SJSA1 (cell line): ENCODE data around the gene KAT2B. TPM values are rescaled to one million over a fixed set of nuclear protein-coding genes. Genes with fewer than 3 reads are reported as not detected.
A peak's percentile ranks its signal among the peaks of the same experiment; 100 is the strongest.
"Not testable (repeated sequence)": the region's sequence is repeated elsewhere in the genome, so short reads cannot be mapped to it uniquely, and the experiment has no call there.

Experiments
- DNase-seq, 2 experiments: peaks; one replicate each; pipeline ENCODE4 v3.0.0-alpha.2; 2015 to 2020; ENCODE audit warnings: low spot score in 2 of 2, low read depth in 1 of 2
- H3K27ac ChIP-seq: fragments of 250-450 bp; sonication (Bioruptor Pico); 2 replicates; pipeline ENCODE4 v1.5.1; 2020; ENCODE audit warnings: mild to moderate bottlenecking, moderate library complexity
- H3K27me3 ChIP-seq: fragments of 250-450 bp; sonication (Bioruptor Pico); replicated peaks from 2 replicates; pipeline ENCODE4 v1.5.1; 2020; ENCODE audit warnings: mild to moderate bottlenecking, moderate library complexity
- H3K36me3 ChIP-seq: fragments of 250-450 bp; sonication (Bioruptor Pico); 2 replicates; pipeline ENCODE4 v1.5.1; 2020; ENCODE audit warnings: mild to moderate bottlenecking
- H3K4me1 ChIP-seq: fragments of 250-450 bp; sonication (Bioruptor Pico); replicated peaks from 2 replicates; pipeline ENCODE4 v1.6.1; 2021; ENCODE audit warnings: mild to moderate bottlenecking
- H3K4me3 ChIP-seq: fragments of 250-450 bp; sonication (Bioruptor Pico); 2 replicates; pipeline ENCODE4 v1.5.1; 2020; ENCODE audit warnings: mild to moderate bottlenecking
- H3K9me3 ChIP-seq: fragments of 250-450 bp; sonication (Bioruptor Pico); replicated peaks from 2 replicates; pipeline ENCODE4 v1.5.1; 2020; ENCODE audit warnings: mild to moderate bottlenecking
- total RNA-seq: library from RNA; depleted of rRNA; stranded (reverse); fragments of >200 nt; shearing (Covaris generic); gene quantifications from 2 replicates; pipeline ENCODE4 v1.2.3, GENCODE V29; 2014; rRNA removed

The KAT2B gene
- 8.0 and 11.2 TPM in 2 replicates for total RNA-seq

- Histone ChIP-seq H3K4me1 (peaks cover 9% of the 10 kb centered on the region), H3K4me3 (peak within 1 kb of the TSS; percentile 82), H3K27ac (peak within 1 kb of the TSS; percentile 58; the same call in 1 of the 2 replicates), H3K36me3 (no peaks in the 10 kb centered on the region), H3K27me3 (no peaks in the 10 kb centered on the region), H3K9me3 (no peaks in the 10 kb centered on the region)
- DNase-seq, result peak; percentile 63 to 72
Measured at GRCh38 chr3:20039765-20040547, at the start of gene KAT2B. Gene KAT2B (plus strand): TSS chr3:20040446. CDS start chr3:20040478, 32 bp downstream.

- Histone ChIP-seq H3K36me3 (no peaks in the 10 kb centered on the region), H3K4me3 (no peak overlapping the region), H3K27me3 (no peaks in the 10 kb centered on the region), H3K27ac (no peak overlapping the region), H3K9me3 (no peaks in the 10 kb centered on the region), H3K4me1 (no peaks in the 10 kb centered on the region)
- DNase-seq, result no peak
Measured at GRCh38 chr3:19994796-19995195, 45.5 kb upstream of the KAT2B start.

DNA sequence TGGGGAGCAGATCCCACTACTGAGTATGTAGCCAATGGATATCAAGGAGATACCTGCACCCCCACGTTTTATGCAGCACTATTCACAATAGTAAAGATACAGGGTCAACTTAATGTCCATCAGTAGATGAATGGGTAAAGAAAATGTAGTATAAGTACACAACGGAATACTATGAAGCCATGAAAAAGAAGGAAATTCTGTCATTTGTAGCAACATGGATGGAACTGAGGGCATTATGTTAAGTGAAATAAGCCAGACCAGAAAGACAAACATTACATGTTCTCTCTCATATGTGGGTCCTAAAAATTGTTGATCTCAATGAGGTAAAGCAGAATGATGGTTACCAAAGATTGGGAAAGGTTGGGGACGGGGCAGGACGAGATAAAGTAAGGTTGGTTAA, 42.7 kb upstream of the KAT2B start:
- no peaks in the 10 kb centered on the region for H3K36me3 ChIP-seq
- no peak overlapping the region for H3K27ac ChIP-seq
- H3K9me3 ChIP-seq, result no peaks in the 10 kb centered on the region
- no peak for DNase-seq
- H3K4me1 ChIP-seq, result no peaks in the 10 kb centered on the region
- H3K27me3 ChIP-seq, result no peaks in the 10 kb centered on the region
- no peak overlapping the region for H3K4me3 ChIP-seq

DNA sequence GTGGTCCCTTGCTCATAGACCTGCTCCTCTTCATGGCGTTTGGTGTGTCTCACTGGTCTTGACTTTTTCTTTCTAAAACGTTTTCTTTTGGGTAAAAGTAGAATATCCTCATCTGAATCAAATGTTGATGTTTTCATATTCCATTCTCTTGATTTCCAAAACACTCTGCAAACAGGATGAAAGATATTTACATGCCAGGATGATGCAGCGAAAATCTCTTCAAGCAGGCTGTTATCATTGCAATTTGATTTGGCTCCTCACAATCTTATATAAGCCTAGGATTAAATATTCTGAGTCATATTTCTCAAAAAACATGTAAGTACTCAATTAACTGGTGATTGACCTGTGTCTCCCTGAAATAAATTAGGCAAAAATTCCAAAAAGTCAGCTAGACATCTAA, 38.3 kb upstream of the KAT2B start:
- H3K27ac ChIP-seq, result no peak overlapping the region

GRCh38 chr3:20007960-20008359, 32.3 kb upstream of the KAT2B start:
- H3K27ac ChIP-seq, result no peak overlapping the region
- no peaks in the 10 kb centered on the region for H3K27me3 ChIP-seq
- DNase-seq, result no peak
- no peaks in the 10 kb centered on the region for H3K9me3 ChIP-seq
- H3K4me1 ChIP-seq, result no peaks in the 10 kb centered on the region
- no peak overlapping the region for H3K4me3 ChIP-seq
- no peaks in the 10 kb centered on the region for H3K36me3 ChIP-seq

More for the DNA sequence above, 38.3 kb upstream of the KAT2B start:
- Histone ChIP-seq H3K27me3 (no peaks in the 10 kb centered on the region), H3K36me3 (no peaks in the 10 kb centered on the region), H3K4me1 (no peaks in the 10 kb centered on the region), H3K9me3 (no peaks in the 10 kb centered on the region), H3K4me3 (no peak overlapping the region)
- no peak for DNase-seq

GRCh38 chr3:20008646-20009045, 31.6 kb upstream of the KAT2B start:
- H3K4me3 ChIP-seq, result no peak overlapping the region
- no peak overlapping the region for H3K27ac ChIP-seq
- H3K9me3 ChIP-seq, result no peaks in the 10 kb centered on the region
- no peak for DNase-seq
- H3K36me3 ChIP-seq, result no peaks in the 10 kb centered on the region
- no peaks in the 10 kb centered on the region for H3K27me3 ChIP-seq
- no peaks in the 10 kb centered on the region for H3K4me1 ChIP-seq

GRCh38 chr3:20012164-20012563, 28.1 kb upstream of the KAT2B start, which contains the start of gene PP2D1:
Gene PP2D1 (minus strand): TSS chr3:20012264. CDS start chr3:20012072, 192 bp downstream.
- Histone ChIP-seq H3K27ac (no peak within 1 kb of the TSS), H3K4me1 (no peaks in the 10 kb centered on the region), H3K9me3 (no peaks in the 10 kb centered on the region), H3K36me3 (no peaks in the 10 kb centered on the region), H3K27me3 (no peaks in the 10 kb centered on the region), H3K4me3 (no peak within 1 kb of the TSS)
- no peak for DNase-seq

DNA sequence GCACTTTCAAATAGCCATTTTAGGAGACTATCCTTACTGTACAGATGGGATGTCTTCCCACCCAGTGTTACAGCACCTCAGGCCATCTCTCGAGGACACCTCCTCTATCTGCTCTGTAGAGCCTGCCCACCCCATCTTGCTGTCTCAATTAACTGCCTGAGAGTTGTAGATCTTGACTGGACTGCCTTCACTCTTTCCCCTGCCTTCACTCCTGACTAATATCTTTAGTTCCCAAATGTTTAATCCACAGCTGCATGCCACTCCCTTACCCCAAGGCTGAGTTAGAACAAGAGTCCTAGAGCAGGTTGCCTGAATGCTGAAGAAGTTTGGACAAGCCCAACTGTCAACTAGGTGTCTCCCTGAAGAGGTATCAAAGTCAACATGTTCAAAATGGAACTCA, 26.9 kb upstream of the KAT2B start:
- Histone ChIP-seq H3K27me3 (no peaks in the 10 kb centered on the region), H3K4me1 (no peaks in the 10 kb centered on the region), H3K4me3 (no peak overlapping the region), H3K27ac (no peak overlapping the region), H3K36me3 (no peaks in the 10 kb centered on the region), H3K9me3 (no peaks in the 10 kb centered on the region)
- no peak for DNase-seq

DNA sequence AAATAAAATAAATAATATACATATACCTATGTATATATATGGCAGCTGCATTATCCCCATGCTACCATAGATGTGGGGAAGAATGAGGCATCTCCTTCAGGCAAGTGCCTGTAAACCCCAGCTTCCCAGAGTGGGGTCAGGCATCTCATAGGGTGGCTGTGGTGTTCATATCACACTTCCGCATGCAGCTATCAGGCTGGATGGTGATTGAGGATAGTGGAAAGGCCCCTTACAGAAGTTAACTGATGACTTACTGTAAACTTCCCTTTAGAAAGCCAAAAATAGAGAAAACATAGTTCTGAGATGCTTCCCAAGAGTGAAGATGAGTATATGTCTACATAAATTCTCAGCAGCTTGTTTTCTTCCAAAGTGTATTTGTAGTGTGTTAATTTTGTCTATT, 24.7 kb upstream of the KAT2B start:
- H3K36me3 ChIP-seq, result no peaks in the 10 kb centered on the region
- no peak for DNase-seq
- H3K4me1 ChIP-seq, result no peaks in the 10 kb centered on the region
- no peaks in the 10 kb centered on the region for H3K9me3 ChIP-seq
- H3K27me3 ChIP-seq, result no peaks in the 10 kb centered on the region
- no peak overlapping the region for H3K27ac ChIP-seq
- no peak overlapping the region for H3K4me3 ChIP-seq

DNA sequence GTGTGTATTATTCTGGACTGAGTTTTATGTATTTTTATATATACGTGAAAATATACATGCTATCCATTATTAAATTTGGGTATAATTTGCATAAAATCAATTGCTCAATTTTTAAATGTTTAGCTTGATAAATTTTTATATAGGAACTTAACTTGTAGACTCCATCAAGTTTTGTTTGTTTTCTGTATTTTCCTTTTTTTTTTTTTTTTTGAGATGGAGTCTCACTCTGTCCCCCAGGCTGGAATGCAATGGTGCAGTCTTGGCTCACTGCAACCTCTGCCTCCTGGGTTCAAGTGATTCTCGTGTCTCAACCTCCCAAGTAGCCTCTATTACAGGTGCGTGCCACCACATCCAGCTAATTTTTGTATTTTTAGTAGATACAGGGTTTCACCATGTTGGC, 24.2 kb upstream of the KAT2B start:
- DNase-seq, H3K27ac ChIP-seq, H3K9me3 ChIP-seq, H3K4me1 ChIP-seq, H3K27me3 ChIP-seq, H3K36me3 ChIP-seq, H3K4me3 ChIP-seq: not testable (repeated sequence)

GRCh38 chr3:20022954-20023622, 17.2 kb upstream of the KAT2B start:
- no peak for DNase-seq
- no peak overlapping the region for H3K27ac ChIP-seq

GRCh38 chr3:20023623-20024405, 16.4 kb upstream of the KAT2B start:
- Histone ChIP-seq H3K27ac (no peak overlapping the region), H3K9me3 (no peaks in the 10 kb centered on the region), H3K36me3 (no peaks in the 10 kb centered on the region), H3K4me1 (no peaks in the 10 kb centered on the region), H3K4me3 (no peak overlapping the region), H3K27me3 (no peaks in the 10 kb centered on the region)
- no peak for DNase-seq

More at GRCh38 chr3:20022954-20023622, 17.2 kb upstream of the KAT2B start:
- no peaks in the 10 kb centered on the region for H3K27me3 ChIP-seq
- no peaks in the 10 kb centered on the region for H3K9me3 ChIP-seq
- no peaks in the 10 kb centered on the region for H3K36me3 ChIP-seq
- H3K4me3 ChIP-seq, result no peak overlapping the region
- no peaks in the 10 kb centered on the region for H3K4me1 ChIP-seq

DNA sequence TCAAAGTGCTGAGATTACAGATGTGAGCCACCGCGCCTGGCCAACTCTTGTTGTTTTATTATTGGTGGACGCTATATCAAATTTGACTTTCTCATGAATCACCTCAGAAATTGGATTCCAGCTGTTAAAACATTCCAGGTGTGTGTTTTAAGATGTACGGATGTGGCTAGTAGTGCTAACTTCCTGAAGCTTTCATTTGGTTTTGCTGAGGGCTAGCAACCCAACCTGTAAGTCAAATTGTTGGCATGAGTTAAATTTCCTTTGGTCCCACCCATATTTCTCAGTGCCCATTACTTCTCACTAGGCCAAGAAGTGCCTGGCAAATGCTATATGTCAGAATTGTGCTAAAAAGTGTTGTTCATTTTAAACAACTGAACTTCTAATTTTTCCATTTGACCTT, 13.1 kb upstream of the KAT2B start:
- Histone ChIP-seq H3K36me3 (no peaks in the 10 kb centered on the region), H3K4me3 (no peak overlapping the region), H3K4me1 (no peaks in the 10 kb centered on the region), H3K27ac (no peak overlapping the region), H3K9me3 (no peaks in the 10 kb centered on the region), H3K27me3 (no peaks in the 10 kb centered on the region)
- DNase-seq, result no peak

DNA sequence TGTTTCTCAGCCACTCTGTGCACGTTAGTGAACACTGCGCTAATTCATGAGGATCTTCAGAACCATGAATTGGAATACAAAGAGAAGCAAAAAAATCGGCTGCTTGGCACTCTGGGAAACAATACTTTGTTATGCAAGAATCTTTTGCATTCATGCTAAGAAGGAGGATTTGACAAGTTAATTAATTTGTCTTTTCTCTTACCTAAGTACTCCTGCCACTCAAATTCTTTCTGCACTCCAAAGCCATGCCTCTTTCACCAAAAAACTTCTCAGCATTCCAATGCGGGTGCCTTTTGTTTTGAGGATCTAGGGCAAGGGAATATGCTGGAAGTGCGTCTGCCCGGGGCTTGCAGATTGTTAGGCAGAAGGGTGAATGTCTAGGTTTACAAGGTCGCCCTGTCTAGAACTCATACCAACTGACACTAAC, 11.3 kb upstream of the KAT2B start:
- H3K36me3 ChIP-seq, result no peaks in the 10 kb centered on the region
- H3K4me1 ChIP-seq, result no peaks in the 10 kb centered on the region
- H3K4me3 ChIP-seq, result no peak overlapping the region
- no peaks in the 10 kb centered on the region for H3K9me3 ChIP-seq
- no peak for DNase-seq
- H3K27ac ChIP-seq, result no peak overlapping the region
- H3K27me3 ChIP-seq, result no peaks in the 10 kb centered on the region
